BE2C (cell line): ENCODE measurements around the gene SORBS1.

Experiments used
- DNase-seq: peaks from one replicate; pipeline ENCODE4 v3.0.0-alpha.2; 2020
- H3K27me3 ChIP-seq: fragments of 250-450 bp; sonication (Bioruptor Pico); 2 replicates; pipeline ENCODE4 v1.5.1; 2020; ENCODE audit warnings: mild to moderate bottlenecking
- H3K36me3 ChIP-seq: fragments of 250-450 bp; sonication (Bioruptor Pico); 2 replicates; pipeline ENCODE4 v1.5.1; 2020; ENCODE audit warnings: mild to moderate bottlenecking
- H3K4me1 ChIP-seq: fragments of 250-450 bp; sonication (Bioruptor Pico); 2 replicates; pipeline ENCODE4 v1.5.1; 2020
- H3K4me3 ChIP-seq: 2 replicates; pipeline ENCODE4 v1.5.1; 2011; ENCODE audit warnings: low read depth, low read length
- H3K9me3 ChIP-seq: fragments of 250-450 bp; sonication (Bioruptor Pico); 2 replicates; pipeline ENCODE4 v1.5.1; 2020
- CTCF ChIP-seq: IDR thresholded peaks from 2 replicates; pipeline ENCODE4 v1.5.1; 2012; ENCODE audit warnings: mild to moderate bottlenecking, low read depth, low read length

SORBS1 gene

GRCh38 chr10:95536017-95536416 is 25.2 kb downstream of the SORBS1 start:
- no peak for DNase-seq
- no peaks in the 10 kb centered on the region for H3K27me3 ChIP-seq
- no peaks in the 10 kb centered on the region for H3K9me3 ChIP-seq
- H3K4me1 ChIP-seq = no peaks in the 10 kb centered on the region
- no peak overlapping the region for H3K4me3 ChIP-seq
- H3K36me3 ChIP-seq = no peaks in the 10 kb centered on the region
- no peak for TF ChIP-seq CTCF

- H3K4me1 ChIP-seq = no peaks in the 10 kb centered on the region
- H3K4me3 ChIP-seq = no peak overlapping the region
- no peak for TF ChIP-seq CTCF
- no peak for DNase-seq
- H3K9me3 ChIP-seq = no peaks in the 10 kb centered on the region
- H3K36me3 ChIP-seq = no peaks in the 10 kb centered on the region
- H3K27me3 ChIP-seq = no peaks in the 10 kb centered on the region
Measured at GRCh38 chr10:95535526-95535925, 25.6 kb downstream of the SORBS1 start.

DNA sequence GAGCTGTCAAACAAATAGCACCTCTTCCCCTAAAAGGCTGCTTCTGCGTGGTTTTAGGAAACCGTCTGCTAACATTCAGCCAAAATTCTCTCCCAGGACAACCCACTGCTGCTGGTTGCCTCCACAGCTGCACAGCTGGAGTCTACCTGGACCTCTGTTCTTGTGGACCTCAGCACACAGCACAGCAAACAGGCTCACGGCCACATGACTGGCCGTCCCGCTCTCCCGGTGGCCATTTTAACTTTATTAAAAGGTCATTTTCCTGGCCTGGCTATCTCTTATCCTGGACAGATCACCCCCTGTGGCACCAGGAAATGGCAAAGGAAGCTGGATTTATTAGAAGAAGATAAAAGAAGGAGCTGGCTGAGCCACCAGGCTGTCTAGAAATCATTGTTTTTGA is 27.6 kb downstream of the SORBS1 start:
- DNase-seq = no peak
- Histone ChIP-seq H3K36me3 (no peaks in the 10 kb centered on the region), H3K9me3 (no peaks in the 10 kb centered on the region), H3K4me1 (no peaks in the 10 kb centered on the region), H3K4me3 (no peak overlapping the region), H3K27me3 (no peaks in the 10 kb centered on the region)
- no peak for TF ChIP-seq CTCF

- TF ChIP-seq CTCF = no peak
Measured at GRCh38 chr10:95532536-95532935, 28.6 kb downstream of the SORBS1 start.

GRCh38 chr10:95531994-95532399 is 29.2 kb downstream of the SORBS1 start:
- Histone ChIP-seq H3K36me3 (no peaks in the 10 kb centered on the region), H3K27me3 (no peaks in the 10 kb centered on the region), H3K4me3 (no peak overlapping the region), H3K4me1 (no peaks in the 10 kb centered on the region), H3K9me3 (no peaks in the 10 kb centered on the region)
- no peak for TF ChIP-seq CTCF
- no peak for DNase-seq

More at GRCh38 chr10:95532536-95532935, 28.6 kb downstream of the SORBS1 start:
- no peak for DNase-seq
- Histone ChIP-seq H3K9me3 (no peaks in the 10 kb centered on the region), H3K36me3 (no peaks in the 10 kb centered on the region), H3K4me1 (no peaks in the 10 kb centered on the region), H3K27me3 (no peaks in the 10 kb centered on the region), H3K4me3 (no peak overlapping the region)

- Histone ChIP-seq H3K36me3 (no peaks in the 10 kb centered on the region), H3K4me1 (no peaks in the 10 kb centered on the region), H3K27me3 (no peaks in the 10 kb centered on the region), H3K9me3 (no peaks in the 10 kb centered on the region), H3K4me3 (no peak overlapping the region)
- no peak for DNase-seq
- no peak for TF ChIP-seq CTCF
Measured at GRCh38 chr10:95531058-95531809, 29.9 kb downstream of the SORBS1 start.
